Lower leg skin (tissue), 4 donors: ENCODE measurements around the gene GALNT1. TPM values are rescaled to one million over a fixed set of nuclear protein-coding genes. Genes with fewer than 3 reads are reported as not detected.

Experiments
- DNase-seq, 2 donors: peaks; one replicate each; pipeline ENCODE4 v3.0.0-alpha.2; 2019; ENCODE audit warnings: low spot score in 2 of 2
- H3K4me3 ChIP-seq: fragments of 200-600 bp; sonication (generic); 2 replicates; pipeline ENCODE4 v1.5.1; 2017; ENCODE audit warnings: mild to moderate bottlenecking, low read depth; ENCODE audit not compliant: poor library complexity, severe bottlenecking
- CTCF ChIP-seq, 3 donors: fragments of 450-650 bp; IDR thresholded peaks; one replicate each; pipeline ENCODE4 v1.5.1; 2016; ENCODE audit warnings: antibody characterized with exemption in 3 of 3, mild to moderate bottlenecking in 3 of 3, moderate library complexity in 2 of 3
- POLR2A ChIP-seq, 2 donors: fragments of 450-650 bp; IDR thresholded peaks; one replicate each; pipeline ENCODE4 v1.6.1; 2016 to 2017; ENCODE audit warnings: antibody characterized with exemption in 2 of 2, mild to moderate bottlenecking in 1 of 2, moderate library complexity in 1 of 2
- WGBS, 2 donors: methylation state at CpG; one replicate each; pipeline ENCODE4 v1.1.5; 2018; 5-methylcytosine and 5-hydroxymethylcytosine counted together
- intact Hi-C: fragments of 100-400 bp; cut with DNase I; formaldehyde crosslinking; loops from one replicate; pipeline ENCODE4 v1.15.0; 2023; ENCODE audit warnings: low total_unique reads
- total RNA-seq, 4 donors: library from RNA; depleted of rRNA; stranded (reverse); fragments of >200 nt; gene quantifications; one replicate each; pipeline ENCODE4 v1.1.0, GENCODE V29; 2016

Gene GALNT1
- total RNA-seq, 4 donors from 2014 or later, result 64.4 to 106 (median 93.4) TPM

GRCh38 chr18:35746826-35747339 is 165.3 kb downstream of the GALNT1 start:
- intact Hi-C loops, result no loop called here
- 42 to 68% methylated on average over 2 of the region's 2 CpGs for WGBS, 2 donors
- no peak overlapping the region for H3K4me3 ChIP-seq
- DNase-seq, result no peak
- TF ChIP-seq POLR2A (IDR thresholded peaks at IDR 0.05) (no peak), CTCF (IDR thresholded peaks at IDR 0.05) (no peak)

- DNase-seq, result no peak
- 59 to 70% methylated on average over 7 of the region's 7 CpGs for WGBS, 2 donors
- H3K4me3 ChIP-seq, result no peak overlapping the region
- TF ChIP-seq POLR2A (IDR thresholded peaks at IDR 0.05) (no peak), CTCF (IDR thresholded peaks at IDR 0.05) (no peak)
- intact Hi-C loops, result no loop called here
These were observed 166.4 kb downstream of the GALNT1 start for GRCh38 chr18:35747894-35748472.

GRCh38 chr18:35749701-35750100 is 168.2 kb downstream of the GALNT1 start:
- intact Hi-C loops, result loop anchor here (10.0 kb wide), 2 partner anchors 195 to 535 kb away; no protein-coding TSS in a partner anchor
- no peak overlapping the region for H3K4me3 ChIP-seq
- DNase-seq, result no peak
- TF ChIP-seq CTCF (IDR thresholded peaks at IDR 0.05) (no peak), POLR2A (IDR thresholded peaks at IDR 0.05) (no peak)
- 71 to 77% methylated on average over 5 of the region's 5 CpGs for WGBS, 2 donors

- intact Hi-C loops, result loop anchor here (10.0 kb wide), 2 partner anchors 194 to 534 kb away; no protein-coding TSS in a partner anchor
- H3K4me3 ChIP-seq, result no peak overlapping the region
- TF ChIP-seq POLR2A (IDR thresholded peaks at IDR 0.05) (no peak), CTCF (IDR thresholded peaks at IDR 0.05) (no peak)
- DNase-seq, result no peak
- 59 to 64% methylated on average over 2 of the region's 2 CpGs for whole genome bisulfite sequencing, 2 donors
These were observed 169.4 kb downstream of the GALNT1 start for GRCh38 chr18:35750929-35751328.

DNA sequence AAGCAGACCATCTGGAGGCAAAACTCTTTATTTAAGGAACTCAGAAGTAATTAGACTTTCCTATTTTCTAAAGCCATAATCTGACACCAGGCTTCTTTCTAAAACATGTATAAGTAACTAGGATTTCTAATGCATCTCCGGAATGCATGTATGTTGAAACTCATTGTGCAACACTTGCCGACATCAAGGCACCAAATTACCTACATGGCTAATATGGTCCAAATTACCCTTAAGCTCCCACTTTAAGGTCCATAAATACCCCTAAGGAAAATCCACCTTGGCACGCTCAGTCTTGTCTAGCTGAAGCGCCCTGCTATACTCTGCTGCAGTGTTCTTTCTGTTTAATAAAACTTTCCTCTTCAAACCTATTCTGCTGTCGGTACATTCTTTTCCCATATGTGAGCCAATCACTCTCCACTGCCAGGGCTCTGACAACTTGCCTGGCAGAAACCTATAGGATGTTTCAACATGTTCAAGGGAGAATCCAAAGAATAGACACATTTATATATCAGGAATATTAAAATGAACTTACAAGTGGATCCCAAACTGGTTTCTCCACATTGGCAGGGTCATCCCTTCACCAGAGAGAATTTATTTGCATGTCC is 171.9 kb downstream of the GALNT1 start:
- 36 to 44% methylated on average over 5 of the region's 5 CpGs for WGBS, 2 donors
- DNase-seq, result no peak
- H3K4me3 ChIP-seq, result no peak overlapping the region
- intact Hi-C loops, result loop anchor here (10.0 kb wide), 2 partner anchors 191 to 531 kb away; no protein-coding TSS in a partner anchor
- TF ChIP-seq POLR2A (IDR thresholded peaks at IDR 0.05) (no peak), CTCF (IDR thresholded peaks at IDR 0.05) (no peak)
